K562 (cell line): ENCODE results near the gene CDH6. TPM values are rescaled to one million over a fixed set of nuclear protein-coding genes. Genes with fewer than 3 reads are reported as not detected.

Experiments
- ATAC-seq: fragments of 200-7000 bp; cut with Tn5 transposase; 3 replicates; pipeline ENCODE4 v1.9.1; 2020; ENCODE audit warnings: moderate library complexity
- BruUV-seq: library from RNA; stranded (reverse); fragments of 400-500 nt; replicated peaks from 2 replicates; lab custom pipeline; 2021; lab: Mats Ljungman, UMichigan
- CTCF ChIA-PET: fragments of 300-600 bp; formaldehyde crosslinking; extraction: SDS; loops from one replicate; lab custom pipeline; 2021; ENCODE audit warnings: low intra/inter-chr PET ratio; lab: Yijun Ruan, JAX
- POLR2A ChIA-PET: fragments of 300-600, 350-650 bp; sonication (Branson Sonifier 250); formaldehyde crosslinking; extraction: SDS; loops from one replicate; lab custom pipeline; 2021; ENCODE audit warnings: antibody characterized with exemption, inconsistent platforms; lab: Yijun Ruan, JAX
- DNase-seq, 4 experiments: peaks; one replicate each; pipeline versions ENCODE4 v3.0.0 to v3.0.0-alpha.2; 2011 to 2018; ENCODE audit warnings: low spot score in 3 of 4, mixed read lengths in 3 of 4; ENCODE audit errors: extremely low read depth in 1 of 4
- FAIRE-seq: peaks from 2 replicates; lab custom pipeline; 2011; peaks lifted over from hg19 to GRCh38; lab: Jason Lieb, UNC
- H2AFZ ChIP-seq: 2 replicates; pipeline ENCODE4 v1.6.0; 2011; ENCODE audit warnings: low read depth, low read length, control low read depth, inconsistent platforms
- H3K27ac ChIP-seq: fragments of 200-600 bp; 3 replicates; pipeline ENCODE4 v1.8.0; 2011; ENCODE audit warnings: low read depth, mild to moderate bottlenecking, control low read depth, inconsistent platforms, low read length, moderate library complexity, mixed read lengths; ENCODE audit errors: extremely low read depth
- H3K27me3 ChIP-seq, 2 experiments: fragments of 300-600 bp in 1 of 2; 2 replicates in 1 of 2; 3 replicates in 1 of 2; pipeline versions ENCODE4 v1.6.0 to v1.8.0; 2011; ENCODE audit warnings: inconsistent platforms in 2 of 2, low read length in 2 of 2, mild to moderate bottlenecking in 1 of 2, mixed read lengths in 1 of 2, moderate library complexity in 1 of 2; ENCODE audit not compliant: control insufficient read depth in 2 of 2, insufficient read depth in 2 of 2
- H3K36me3 ChIP-seq: fragments of 300-600 bp; 3 replicates; pipeline ENCODE4 v1.8.0; 2011; ENCODE audit warnings: mild to moderate bottlenecking, low read length, inconsistent platforms; ENCODE audit not compliant: control insufficient read depth, insufficient read depth
- H3K4me1 ChIP-seq, 2 experiments: fragments of 200-600 bp in 1 of 2; replicated peaks in 1 of 2; 2 replicates in 1 of 2; 3 replicates in 1 of 2; pipeline versions ENCODE4 v1.5.1 to v1.8.0; 2011; ENCODE audit warnings: inconsistent platforms in 2 of 2, low read length in 2 of 2, mild to moderate bottlenecking in 1 of 2, mixed read lengths in 1 of 2, moderate library complexity in 1 of 2; ENCODE audit not compliant: control insufficient read depth in 2 of 2, insufficient read depth in 2 of 2
- H3K4me2 ChIP-seq: 2 replicates; pipeline ENCODE4 v1.6.1; 2011; ENCODE audit warnings: low read length, control low read depth, inconsistent platforms, mixed read lengths; ENCODE audit not compliant: insufficient read depth
- H3K4me3 ChIP-seq: fragments of 200-600 bp; sonication (generic), shearing (Covaris generic); 2 replicates; pipeline ENCODE4 v1.5.1; 2016; ENCODE audit warnings: control low read depth, inconsistent platforms
- H3K79me2 ChIP-seq: fragments of 200-600 bp; 3 replicates; pipeline ENCODE4 v1.8.0; 2011; ENCODE audit warnings: low read length, inconsistent platforms; ENCODE audit not compliant: control insufficient read depth, insufficient read depth
- H3K9ac ChIP-seq, 2 experiments: 2 replicates each; pipeline versions ENCODE4 v1.6.0 to v1.6.1; 2011; ENCODE audit warnings: low read depth in 2 of 2, low read length in 2 of 2, control low read depth in 1 of 2, inconsistent platforms in 1 of 2, mild to moderate bottlenecking in 1 of 2, mixed read lengths in 1 of 2; ENCODE audit not compliant: insufficient read depth in 1 of 2
- H3K9me1 ChIP-seq: one replicate; pipeline ENCODE4 v1.6.0; 2011; ENCODE audit warnings: inconsistent platforms, mild to moderate bottlenecking, low read length, moderate library complexity; ENCODE audit not compliant: control insufficient read depth, insufficient read depth
- H3K9me3 ChIP-seq: replicated peaks from 2 replicates; pipeline ENCODE4 v1.5.1; 2011; ENCODE audit warnings: low read depth, low read length, inconsistent platforms; ENCODE audit not compliant: control insufficient read depth, insufficient read depth
- H4K20me1 ChIP-seq: replicated peaks from 2 replicates; pipeline ENCODE4 v1.6.1; 2011; ENCODE audit warnings: low read length, inconsistent platforms, mixed read lengths; ENCODE audit not compliant: control insufficient read depth, insufficient read depth
- BRD9 ChIP-seq: fragments of 450-650 bp; IDR thresholded peaks from 2 replicates; pipeline ENCODE4 v1.6.1; 2018; ENCODE audit warnings: low read depth; ENCODE audit not compliant: partially characterized antibody
- CBX2 ChIP-seq: fragments of 200-600 bp; sonication (generic); IDR thresholded peaks from one replicate; pipeline ENCODE4 v1.6.1; 2012; ENCODE audit warnings: mild to moderate bottlenecking, low read length, inconsistent platforms; ENCODE audit not compliant: insufficient read depth, poor library complexity, severe bottlenecking
- FOXP1 ChIP-seq: sonication (generic); formaldehyde crosslinking; IDR thresholded peaks from 2 replicates; pipeline ENCODE4 v1.8.0; 2022; ENCODE audit warnings: mild to moderate bottlenecking, missing genetic modification reagents
- GTF3C2 ChIP-seq: IDR thresholded peaks from 3 replicates; pipeline ENCODE4 v1.6.1; 2011; ENCODE audit warnings: borderline replicate concordance, mild to moderate bottlenecking, moderate library complexity; ENCODE audit not compliant: insufficient read length; ENCODE audit errors: extremely low read depth
- HCFC1 ChIP-seq: IDR thresholded peaks from 2 replicates; pipeline ENCODE4 v1.6.1; 2012; ENCODE audit warnings: low read depth, low read length, improper control_type of control experiment
- NR2C1 ChIP-seq, 2 experiments: fragments of 450-650 bp; IDR thresholded peaks; 2 replicates each; pipeline ENCODE4 v1.6.1; 2017; ENCODE audit warnings: mild to moderate bottlenecking in 2 of 2, antibody characterized with exemption in 1 of 2, inconsistent platforms in 1 of 2, missing compliant biosample characterization in 1 of 2, missing genetic modification characterization in 1 of 2
- RFX5 ChIP-seq: IDR thresholded peaks from 2 replicates; pipeline ENCODE4 v1.6.1; 2011; ENCODE audit warnings: low read depth, mild to moderate bottlenecking, improper control_type of control experiment, low read length
- SNRNP70 ChIP-seq: fragments of 200-400 bp; formaldehyde crosslinking; optimal IDR thresholded peaks from 2 replicates; pipeline ENCODE3; 2017; ENCODE audit warnings: low read depth, low read length
- SREBF1 ChIP-seq: fragments of 150-350 bp; IDR thresholded peaks from 2 replicates; pipeline ENCODE4 v1.6.1; 2014; ENCODE audit warnings: antibody characterized with exemption, low read depth, low read length, borderline replicate concordance
- TFAP4 ChIP-seq: sonication (generic); formaldehyde crosslinking; IDR thresholded peaks from 2 replicates; pipeline ENCODE4 v1.8.0; 2022; ENCODE audit warnings: missing genetic modification reagents, mild to moderate bottlenecking, moderate library complexity, borderline replicate concordance
- XRCC4 ChIP-seq: IDR thresholded peaks from one replicate; pipeline ENCODE4 v1.6.1; 2011; ENCODE audit not compliant: insufficient read depth, insufficient read length; ENCODE audit errors: extremely low read depth
- ZBTB34 ChIP-seq: fragments of 250-450 bp; sonication (Bioruptor Pico); IDR thresholded peaks from 2 replicates; pipeline ENCODE4 v1.8.0; 2021; ENCODE audit warnings: mild to moderate bottlenecking, moderate library complexity
- WGBS: fragments of 100-300 bp; shearing (Covaris generic); methylation state at CpG from one replicate; pipeline ENCODE4 v1.1.6; 2016; ENCODE audit warnings: low coverage, mixed read lengths; ENCODE audit not compliant: insufficient coverage; ENCODE audit errors: missing lambda C conversion rate; 5-methylcytosine and 5-hydroxymethylcytosine counted together
- in situ Hi-C: fragments of 300-500 bp; cut with MboI; formaldehyde crosslinking; loops from 4 replicates; pipeline ENCODE4 v1.15.0; 2018; ENCODE audit warnings: inconsistent platforms, mixed read lengths
- intact Hi-C: fragments of 100-400 bp; cut with micrococcal nuclease; formaldehyde crosslinking; loops from 2 replicates; pipeline ENCODE4 v1.14.2; 2022
- polyA plus RNA-seq, 8 experiments: library from polyadenylated mRNA; depleted of rRNA in 4 of 8; stranded (reverse) in 5 of 8; unstranded in 3 of 8; fragments of >200 nt; fragmentation: Nextera tagmentation in 2 of 8; fragmentation: Illumina TruSeq in 1 of 8; extraction: Ambion mirVana in 2 of 8; extraction: Trizol in 1 of 8; gene quantifications; 2 replicates each; pipeline versions ENCODE4 v1.2.1 to v1.2.3, GENCODE V29; 2011 to 2014; ENCODE audit warnings: inconsistent platforms in 1 of 8, missing spikeins in 1 of 8
- total RNA-seq, 7 experiments: library from RNA; depleted of rRNA in 6 of 7; stranded (reverse); fragments of >200 nt in 6 of 7; fragmentation: Illumina TruSeq in 2 of 7; extraction: Trizol in 2 of 7; gene quantifications; 2 replicates each; pipeline versions ENCODE4 v1.2.1 to v1.2.3, GENCODE V29; 2011 to 2021; ENCODE audit warnings: low replicate concordance in 1 of 7

Gene CDH6
- total and polyA plus RNA-seq, 9 of the 15 experiments (the other 6 are each of a cell fraction or from before 2014, with no cell fraction given) = not detected

- BruUV-seq = no TSS peak
- FAIRE-seq = no peak
- DNase-seq = no peak
- no peaks in the 10 kb centered on the region for H3K79me2 ChIP-seq
- H3K27ac ChIP-seq = no peak overlapping the region
- in situ Hi-C loops (no loop called here), intact Hi-C loops (no loop called here)
- no peak overlapping the region for H2AFZ ChIP-seq
- no peak for ATAC-seq
- H3K9ac ChIP-seq = no peak overlapping the region
- no peaks in the 10 kb centered on the region for H4K20me1 ChIP-seq
- no peaks in the 10 kb centered on the region for H3K27me3 ChIP-seq
- no peaks in the 10 kb centered on the region for H3K9me1 ChIP-seq
- H3K36me3 ChIP-seq = no peaks in the 10 kb centered on the region
- CTCF ChIA-PET = no interaction called here
- no peak overlapping the region for H3K4me2 ChIP-seq
- POLR2A ChIA-PET = no interaction called here
- H3K4me3 ChIP-seq = no peak overlapping the region
- H3K9me3 ChIP-seq = no peaks in the 10 kb centered on the region
- WGBS = 2% methylated on average over 8 of the region's 8 CpGs
- TF ChIP-seq BRD9 = no peak
- TF ChIP-seq HCFC1 = no peak
- TF ChIP-seq GTF3C2 = no peak
- TF ChIP-seq SREBF1 = no peak
- TF ChIP-seq ZBTB34 (CRISPR knock-in tag) = no peak
- no peak for TF ChIP-seq RFX5
- no peak for TF ChIP-seq SNRNP70
- no peak for TF ChIP-seq FOXP1 (CRISPR knock-in tag)
- TF ChIP-seq TFAP4 = no peak
- no peak for TF ChIP-seq NR2C1 (IDR thresholded peaks at IDR 0.05)
- no peak for TF ChIP-seq NR2C1 (tag; IDR thresholded peaks at IDR 0.05)
- no peak for TF ChIP-seq XRCC4
- no peak for TF ChIP-seq CBX2
- H3K4me1 ChIP-seq = no peaks in the 10 kb centered on the region
These were observed 80.3 kb downstream of the CDH6 start for GRCh38 chr5:31273631-31274378.
